Astrocyte of the hippocampus (primary cell): Measurements from ENCODE around the gene GLTPD2.
"Not testable (repeated sequence)": the region's sequence is repeated elsewhere in the genome, so short reads cannot be mapped to it uniquely, and the experiment has no call there.

Experiments
- DNase-seq: peaks from one replicate; pipeline ENCODE4 v3.0.0; 2011; ENCODE audit warnings: low read depth, low spot score

The GLTPD2 gene

GRCh38 chr17:4807605-4808377 is 19.0 kb downstream of the GLTPD2 start:
- DNase-seq: peak; percentile 26

DNA sequence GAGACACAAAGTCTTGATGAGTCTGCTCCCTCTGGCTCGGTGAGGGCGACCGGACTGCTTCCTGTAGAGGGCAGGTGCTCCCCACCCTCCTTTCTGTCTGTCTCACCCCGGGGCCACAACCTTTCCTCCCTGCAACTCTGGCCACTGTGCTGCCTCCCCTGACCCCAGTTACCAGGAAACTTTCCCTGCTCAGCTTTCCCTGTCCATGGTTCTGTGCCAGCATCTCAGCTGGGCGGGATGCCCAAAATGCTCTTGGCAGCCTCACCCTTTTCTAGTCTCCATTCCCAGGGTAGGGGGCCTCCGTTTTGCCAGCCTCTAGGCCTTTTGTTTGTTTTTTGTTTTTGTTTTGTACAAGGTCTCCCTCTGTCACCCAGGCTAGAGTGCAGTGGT is 19.6 kb downstream of the GLTPD2 start:
- peak; percentile 79 for DNase-seq

- DNase-seq: no peak
Observed at GRCh38 chr17:4810696-4811290, 22.0 kb downstream of the GLTPD2 start.

DNA sequence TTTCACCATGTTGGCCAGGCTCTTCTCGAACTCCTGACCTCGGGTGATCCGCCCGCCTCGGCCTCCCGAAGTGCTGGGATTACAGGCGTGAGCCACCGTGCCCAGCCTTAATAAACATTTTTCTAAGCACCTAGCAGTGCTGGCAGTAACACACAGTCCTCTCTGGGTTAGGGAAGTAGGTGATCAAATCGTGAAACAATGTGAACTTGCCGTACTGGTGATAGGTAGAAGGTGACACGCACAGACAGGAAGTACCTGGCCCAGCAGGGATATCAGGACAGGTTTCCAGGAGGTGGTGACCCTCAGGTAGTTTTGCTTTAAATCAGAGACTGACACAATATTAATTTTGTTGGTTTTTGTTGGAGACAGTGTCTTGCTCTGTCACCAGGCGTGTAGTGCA is 22.7 kb downstream of the GLTPD2 start:
- DNase-seq: no peak

DNA sequence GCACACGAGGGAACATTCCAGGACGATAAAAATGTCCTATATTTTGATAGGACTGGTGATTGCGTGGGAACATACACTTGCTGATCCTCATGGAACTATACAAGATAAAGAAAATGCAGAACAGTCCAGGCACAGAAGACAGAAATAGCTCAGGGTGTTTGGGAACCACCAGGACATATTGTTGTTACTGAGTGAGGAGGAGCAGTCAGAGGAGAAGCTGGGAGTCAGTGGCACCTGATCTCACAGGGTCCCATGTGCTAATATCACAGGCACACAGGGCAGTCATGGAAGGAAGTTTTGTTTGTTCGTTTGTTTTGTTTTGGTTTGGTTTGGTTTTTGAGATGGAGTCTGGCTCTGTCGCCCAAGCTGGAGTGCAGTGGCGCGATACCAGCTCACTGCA is 23.9 kb downstream of the GLTPD2 start:
- no peak for DNase-seq

DNA sequence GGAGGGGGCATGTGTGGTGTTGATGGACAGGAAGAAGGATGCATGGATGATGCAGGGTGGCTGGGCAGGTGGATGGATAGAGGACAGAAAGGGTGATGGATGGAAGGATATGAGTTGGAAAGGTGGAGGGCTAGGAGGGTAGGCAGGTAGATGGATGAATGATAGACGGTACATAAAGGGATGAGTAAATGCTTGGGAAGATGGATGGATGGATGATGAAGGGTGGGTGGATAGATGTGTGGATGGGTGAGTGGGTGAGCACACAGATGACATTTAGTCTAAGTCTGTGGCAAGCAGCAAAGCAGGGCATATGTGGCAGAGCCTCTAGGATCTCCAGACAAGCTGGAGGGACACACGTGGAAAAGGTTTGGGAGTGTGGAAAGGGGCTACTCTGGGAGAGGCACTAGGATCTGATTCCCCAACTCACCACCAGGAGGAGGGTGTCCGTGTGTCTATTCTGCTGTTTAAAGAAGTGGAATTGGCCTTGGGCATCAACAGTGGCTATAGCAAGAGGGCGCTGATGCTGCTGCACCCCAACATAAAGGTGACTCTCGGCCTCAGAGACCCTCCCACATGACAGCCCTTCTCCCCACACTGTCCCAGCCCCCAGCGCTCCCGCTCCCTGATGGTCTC is 26.4 kb downstream of the GLTPD2 start:
- no peak for DNase-seq

- no peak for DNase-seq
Observed at GRCh38 chr17:4816826-4817225, 28.1 kb downstream of the GLTPD2 start.

- no peak for DNase-seq
Observed at GRCh38 chr17:4818276-4818675, 29.5 kb downstream of the GLTPD2 start.

DNA sequence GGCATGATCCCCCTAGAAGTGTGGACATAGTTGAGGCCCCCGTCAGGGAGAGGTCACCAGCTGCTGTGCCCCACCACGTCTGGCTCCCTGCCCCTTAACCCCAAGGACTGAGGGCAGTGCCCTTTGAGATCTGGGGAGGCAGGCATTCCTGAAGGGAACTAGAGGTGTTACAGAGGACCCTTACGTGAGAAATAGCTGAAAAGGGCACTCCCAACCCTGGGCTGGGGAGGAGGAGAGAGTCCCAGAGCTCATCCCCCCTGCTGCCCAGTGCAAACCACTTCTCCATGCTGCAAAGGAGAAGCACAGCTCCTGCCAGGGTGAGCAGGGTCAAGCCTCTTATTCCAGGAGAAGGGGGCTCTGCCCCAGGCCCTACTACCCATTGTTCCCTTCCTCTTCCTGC is 34.1 kb downstream of the GLTPD2 start:
- no peak for DNase-seq

- DNase-seq: no peak
Observed at GRCh38 chr17:4823373-4824089, 34.8 kb downstream of the GLTPD2 start.

GRCh38 chr17:4827399-4827798 is 38.6 kb downstream of the GLTPD2 start:
- no peak for DNase-seq

GRCh38 chr17:4832829-4833177 is 44.0 kb downstream of the GLTPD2 start:
- not testable (repeated sequence) for DNase-seq

- DNase-seq: peak; percentile 99
Observed at GRCh38 chr17:4833178-4833940, 44.6 kb downstream of the GLTPD2 start, which contains the start of gene MINK1. MINK1 (plus strand) TSS chr17:4833340; CDS start chr17:4833584, 244 bp downstream.

DNA sequence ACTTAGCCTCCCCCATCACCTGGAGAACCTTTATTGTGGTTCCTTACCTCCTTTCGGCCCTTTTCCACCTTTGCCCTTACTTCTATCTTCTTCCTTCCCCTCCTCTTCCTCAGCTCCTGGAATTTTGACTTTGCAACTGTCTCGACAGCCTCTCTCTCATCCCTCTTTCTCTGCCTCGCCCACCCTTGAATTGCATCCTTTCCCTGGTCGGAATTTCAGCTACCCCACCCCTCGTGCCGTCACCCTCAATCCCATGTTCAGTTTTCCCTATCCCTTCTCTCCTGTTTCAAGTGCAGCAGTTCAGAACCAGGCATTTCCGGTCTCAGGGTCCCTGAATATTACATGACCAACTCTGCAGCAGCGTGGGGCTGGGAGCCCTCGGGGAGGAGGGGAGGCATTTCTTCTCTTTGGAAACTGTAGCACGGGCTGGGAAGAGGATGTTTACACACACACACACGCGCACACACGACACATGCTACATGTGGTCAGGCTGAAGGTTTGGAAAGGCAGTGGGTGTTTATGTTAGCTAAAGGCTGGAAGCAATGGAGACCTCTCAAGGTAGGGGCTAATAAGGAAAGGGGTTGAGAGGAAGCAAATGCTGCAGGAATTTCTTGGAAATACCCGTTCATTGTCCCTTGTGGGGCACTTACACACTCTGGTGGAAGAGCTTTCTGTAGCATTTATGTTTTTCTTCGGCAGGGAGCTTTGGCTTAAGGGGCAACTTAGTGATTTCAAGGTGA is 45.3 kb downstream of the GLTPD2 start:
- DNase-seq: peak; percentile 58

GRCh38 chr17:4834681-4835020 is 45.9 kb downstream of the GLTPD2 start:
- DNase-seq: no peak

GRCh38 chr17:4836221-4836620 is 47.5 kb downstream of the GLTPD2 start:
- no peak for DNase-seq

GRCh38 chr17:4837471-4838308 is 48.9 kb downstream of the GLTPD2 start:
- DNase-seq: no peak

DNA sequence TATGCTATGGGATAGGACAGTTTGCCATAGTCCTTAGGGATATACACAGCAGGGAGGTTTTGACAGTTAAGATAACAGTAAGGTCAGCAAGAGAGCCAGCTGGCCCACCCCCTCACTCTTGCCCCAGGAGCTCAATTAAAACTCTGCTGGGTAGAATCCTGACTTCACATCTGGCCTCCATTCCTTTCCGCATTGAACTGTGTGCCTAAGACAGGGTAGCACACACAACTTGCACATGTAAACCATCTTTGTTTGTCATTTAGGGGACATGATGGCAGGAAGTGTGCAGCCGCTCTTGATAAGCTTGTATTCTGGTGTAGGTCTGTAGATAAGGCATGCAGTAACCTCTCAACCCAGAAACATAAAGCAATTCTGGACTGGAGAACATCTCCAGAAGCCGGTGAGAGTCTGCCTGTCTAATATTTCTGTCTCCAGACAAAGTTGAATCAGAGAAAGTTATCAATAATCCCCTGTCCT is 49.6 kb downstream of the GLTPD2 start:
- no peak for DNase-seq

- DNase-seq: no peak
Observed at GRCh38 chr17:4839221-4839620, 50.5 kb downstream of the GLTPD2 start.
